Duodenal mucosa (tissue), 2 donors: ENCODE results near the gene RHOT2.
"Not testable (repeated sequence)": the region's sequence is repeated elsewhere in the genome, so short reads cannot be mapped to it uniquely, and the experiment has no call there.

ENCODE experiments used
- H3K27ac ChIP-seq: one replicate; pipeline ENCODE4 v1.7.0; 2013; ENCODE audit warnings: low read depth, low read length
- H3K27me3 ChIP-seq, 2 donors: one replicate each; pipeline ENCODE4 v1.7.0; 2013; ENCODE audit warnings: low read length in 2 of 2, control low read depth in 1 of 2; ENCODE audit not compliant: insufficient read depth in 2 of 2, control insufficient read depth in 1 of 2
- H3K36me3 ChIP-seq, 2 donors: one replicate each; pipeline ENCODE4 v1.7.0; 2013; ENCODE audit warnings: low read length in 2 of 2, control low read depth in 1 of 2; ENCODE audit not compliant: insufficient read depth in 2 of 2, control insufficient read depth in 1 of 2
- H3K4me1 ChIP-seq, 2 donors: one replicate each; pipeline ENCODE4 v1.7.0; 2013; ENCODE audit warnings: low read length in 2 of 2, control low read depth in 1 of 2; ENCODE audit not compliant: insufficient read depth in 2 of 2, control insufficient read depth in 1 of 2
- H3K4me3 ChIP-seq, 2 donors: one replicate each; pipeline ENCODE4 v1.7.0; 2013; ENCODE audit warnings: low read length in 2 of 2, low read depth in 1 of 2
- H3K9ac ChIP-seq, 2 donors: one replicate each; pipeline ENCODE4 v1.7.0; 2013; ENCODE audit warnings: low read length in 2 of 2, low read depth in 1 of 2
- H3K9me3 ChIP-seq, 2 donors: one replicate each; pipeline ENCODE4 v1.7.0; 2013; ENCODE audit warnings: low read length in 2 of 2, control low read depth in 1 of 2; ENCODE audit not compliant: control insufficient read depth in 1 of 2

Gene RHOT2

GRCh38 chr16:708959-709358 lies 41.0 kb downstream of the RHOT2 start:
- Histone ChIP-seq H3K27me3 (peaks cover 62 to 65% of the 10 kb centered on the region in 2 donors), H3K27ac (no peak overlapping the region)

GRCh38 chr16:709566-710499 lies 41.9 kb downstream of the RHOT2 start:
- Histone ChIP-seq H3K27me3 (peaks cover 53 to 59% of the 10 kb centered on the region in 2 donors), H3K4me1 (peaks cover 0 to 4% of the 10 kb centered on the region in 2 donors), H3K4me3 (no peak overlapping the region), H3K36me3 (no peaks in the 10 kb centered on the region), H3K9me3 (no peaks in the 10 kb centered on the region), H3K27ac (no peak overlapping the region), H3K9ac (no peak overlapping the region)

More at GRCh38 chr16:708959-709358, 41.0 kb downstream of the RHOT2 start:
- Histone ChIP-seq H3K36me3 (no peaks in the 10 kb centered on the region), H3K9ac (no peak overlapping the region), H3K9me3 (no peaks in the 10 kb centered on the region), H3K4me1 (no peaks in the 10 kb centered on the region), H3K4me3 (no peak overlapping the region)

- Histone ChIP-seq H3K4me3 (no peak overlapping the region), H3K9me3 (no peaks in the 10 kb centered on the region), H3K9ac (no peak overlapping the region), H3K36me3 (no peaks in the 10 kb centered on the region), H3K27ac (no peak overlapping the region), H3K4me1 (peaks cover 0 to 4% of the 10 kb centered on the region in 2 donors), H3K27me3 (peaks cover 53 to 56% of the 10 kb centered on the region in 2 donors)
These were observed 42.7 kb downstream of the RHOT2 start for GRCh38 chr16:710500-711075.

GRCh38 chr16:711084-711483 lies 43.2 kb downstream of the RHOT2 start:
- Histone ChIP-seq H3K4me1 (peaks cover 3 to 7% of the 10 kb centered on the region in 2 donors), H3K9me3 (no peaks in the 10 kb centered on the region), H3K36me3 (no peaks in the 10 kb centered on the region), H3K9ac (no peak overlapping the region), H3K27ac (no peak overlapping the region), H3K27me3 (peaks cover 56 to 60% of the 10 kb centered on the region in 2 donors), H3K4me3 (no peak overlapping the region)

- no peak overlapping the region for H3K4me3 ChIP-seq
- no peak overlapping the region for H3K9ac ChIP-seq
- H3K27ac ChIP-seq = no peak overlapping the region
- no peaks in the 10 kb centered on the region for H3K36me3 ChIP-seq
- H3K4me1 ChIP-seq = peaks cover 7 to 12% of the 10 kb centered on the region in 2 donors
- H3K9me3 ChIP-seq = no peaks in the 10 kb centered on the region
- H3K27me3 ChIP-seq = peaks cover 56 to 60% of the 10 kb centered on the region in 2 donors
These were observed 43.8 kb downstream of the RHOT2 start for GRCh38 chr16:711548-712320.

- Histone ChIP-seq H3K4me1 (peaks cover 7 to 13% of the 10 kb centered on the region in 2 donors), H3K27me3 (peaks cover 49 to 54% of the 10 kb centered on the region in 2 donors)
- not testable (repeated sequence) for H3K36me3 ChIP-seq, H3K27ac ChIP-seq, H3K9me3 ChIP-seq, H3K4me3 ChIP-seq, H3K9ac ChIP-seq
These were observed 44.9 kb downstream of the RHOT2 start for GRCh38 chr16:712740-713250.

- H3K36me3 ChIP-seq = no peaks in the 10 kb centered on the region
- peaks cover 36 to 48% of the 10 kb centered on the region in 2 donors for H3K27me3 ChIP-seq
- H3K9me3 ChIP-seq = no peaks in the 10 kb centered on the region
- no peak overlapping the region for H3K4me3 ChIP-seq
- H3K27ac ChIP-seq = no peak overlapping the region
- H3K4me1 ChIP-seq = peaks cover 16 to 24% of the 10 kb centered on the region in 2 donors
- no peak overlapping the region for H3K9ac ChIP-seq
These were observed 46.1 kb downstream of the RHOT2 start for GRCh38 chr16:714079-714478.

GRCh38 chr16:714558-715476 lies 46.9 kb downstream of the RHOT2 start, which contains the start of gene METRN:
Gene METRN (plus strand): TSS chr16:715118. CDS start chr16:715290, 172 bp downstream.
- Histone ChIP-seq H3K4me1 (peaks cover 21 to 30% of the 10 kb centered on the region in 2 donors), H3K9ac (no peak within 1 kb of the TSS), H3K9me3 (no peaks in the 10 kb centered on the region), H3K4me3 (peak within 1 kb of the TSS; percentile 47 to 55), H3K27ac (no peak within 1 kb of the TSS), H3K27me3 (peaks cover 30 to 41% of the 10 kb centered on the region in 2 donors), H3K36me3 (no peaks in the 10 kb centered on the region)
